MCF 10A (cell line): ENCODE results near the gene ITPRIP. TPM values are rescaled to one million over a fixed set of nuclear protein-coding genes. Genes with fewer than 3 reads are reported as not detected.

Experiments
- BruUV-seq: library from RNA; stranded (reverse); fragments of 400-500 nt; replicated peaks from 2 replicates; lab custom pipeline; 2021; lab: Mats Ljungman, UMichigan
- CTCF ChIA-PET: fragments of 300-600 bp; sonication (Branson Sonifier 250); formaldehyde crosslinking; extraction: SDS; loops from one replicate; lab custom pipeline; 2021; ENCODE audit warnings: antibody characterized with exemption, inconsistent platforms; lab: Yijun Ruan, JAX
- POLR2A ChIA-PET: fragments of 300-600, 350-650 bp; sonication (Branson Sonifier 250); formaldehyde crosslinking; extraction: SDS; loops from one replicate; lab custom pipeline; 2020; ENCODE audit warnings: antibody characterized with exemption, inconsistent platforms; lab: Yijun Ruan, JAX
- DNase-seq: peaks from one replicate; pipeline ENCODE4 v3.0.0-alpha.2; 2018; ENCODE audit not compliant: unreplicated experiment
- H3K27ac Mint-ChIP-seq: one replicate; pipeline ENCODE4 v1.8.0; 2022; ENCODE audit warnings: mild to moderate bottlenecking, low read depth, mixed read lengths; ENCODE audit not compliant: unreplicated experiment
- H3K27me3 Mint-ChIP-seq: one replicate; pipeline ENCODE4 v1.8.0; 2022; ENCODE audit warnings: mixed read lengths; ENCODE audit not compliant: insufficient read depth, unreplicated experiment
- H3K36me3 Mint-ChIP-seq: one replicate; pipeline ENCODE4 v1.8.0; 2022; ENCODE audit warnings: mild to moderate bottlenecking, moderate library complexity, mixed read lengths; ENCODE audit not compliant: insufficient read depth, unreplicated experiment
- H3K4me1 Mint-ChIP-seq: one replicate; pipeline ENCODE4 v1.8.0; 2022; ENCODE audit warnings: mixed read lengths; ENCODE audit not compliant: insufficient read depth, unreplicated experiment
- H3K4me3 Mint-ChIP-seq: one replicate; pipeline ENCODE4 v1.8.0; 2022; ENCODE audit warnings: mild to moderate bottlenecking, moderate library complexity, mixed read lengths; ENCODE audit not compliant: unreplicated experiment
- H3K9me3 Mint-ChIP-seq: one replicate; pipeline ENCODE4 v1.8.0; 2022; ENCODE audit warnings: mixed read lengths; ENCODE audit not compliant: unreplicated experiment
- intact Hi-C: fragments of 100-400 bp; cut with micrococcal nuclease; formaldehyde crosslinking; loops from 2 replicates; pipeline ENCODE4 v1.14.1; 2022
- total RNA-seq: library from RNA; stranded (reverse); gene quantifications from 2 replicates; pipeline ENCODE4 v1.2.3, GENCODE V29; 2022
- TF ChIP-seq, protein P1 (sequence below): fragments of 200-600 bp; IDR thresholded peaks from one replicate; pipeline ENCODE4 v1.8.0; 2022; ENCODE audit warnings: antibody characterized with exemption, mild to moderate bottlenecking; ENCODE audit not compliant: unreplicated experiment

ITPRIP gene
- total RNA-seq, 1 experiment from 2014 or later: 29.4 TPM

DNA sequence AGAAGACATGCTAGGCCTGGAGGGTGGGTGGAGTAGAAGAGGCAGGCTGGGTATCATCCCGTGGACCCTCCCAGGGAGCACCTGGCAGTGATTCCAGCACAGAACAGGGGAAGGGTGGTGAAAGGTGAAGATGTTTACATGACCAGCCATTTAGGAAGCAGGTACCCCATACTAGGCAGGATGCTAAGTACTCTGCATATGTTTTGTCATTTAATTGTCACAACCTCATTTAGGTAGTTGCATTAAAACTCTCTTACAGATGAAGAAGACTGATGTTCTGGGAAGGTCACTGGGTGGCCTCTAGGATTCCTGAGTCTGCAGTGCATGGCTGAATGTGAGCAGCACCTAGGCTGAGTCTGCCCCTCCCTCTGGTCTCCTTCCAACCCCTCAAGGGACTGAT, 15.2 kb downstream of the ITPRIP start:
- intact Hi-C loops: no loop called here
- H3K4me3 Mint-ChIP-seq: no peak overlapping the region
- POLR2A ChIA-PET: interaction anchor here (0.7 to 8.5 kb wide), 14 partner anchors 7 to 353 kb away, joined by 3 to 146 read pairs (median 4); partner anchors contain the start of gene ITPRIP
- no peak for DNase-seq
- TF ChIP-seq, protein P1, sequence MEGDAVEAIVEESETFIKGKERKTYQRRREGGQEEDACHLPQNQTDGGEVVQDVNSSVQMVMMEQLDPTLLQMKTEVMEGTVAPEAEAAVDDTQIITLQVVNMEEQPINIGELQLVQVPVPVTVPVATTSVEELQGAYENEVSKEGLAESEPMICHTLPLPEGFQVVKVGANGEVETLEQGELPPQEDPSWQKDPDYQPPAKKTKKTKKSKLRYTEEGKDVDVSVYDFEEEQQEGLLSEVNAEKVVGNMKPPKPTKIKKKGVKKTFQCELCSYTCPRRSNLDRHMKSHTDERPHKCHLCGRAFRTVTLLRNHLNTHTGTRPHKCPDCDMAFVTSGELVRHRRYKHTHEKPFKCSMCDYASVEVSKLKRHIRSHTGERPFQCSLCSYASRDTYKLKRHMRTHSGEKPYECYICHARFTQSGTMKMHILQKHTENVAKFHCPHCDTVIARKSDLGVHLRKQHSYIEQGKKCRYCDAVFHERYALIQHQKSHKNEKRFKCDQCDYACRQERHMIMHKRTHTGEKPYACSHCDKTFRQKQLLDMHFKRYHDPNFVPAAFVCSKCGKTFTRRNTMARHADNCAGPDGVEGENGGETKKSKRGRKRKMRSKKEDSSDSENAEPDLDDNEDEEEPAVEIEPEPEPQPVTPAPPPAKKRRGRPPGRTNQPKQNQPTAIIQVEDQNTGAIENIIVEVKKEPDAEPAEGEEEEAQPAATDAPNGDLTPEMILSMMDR: no peak
- BruUV-seq: TSS peak; percentile 70
- peak overlapping the region; percentile 95 for H3K27ac Mint-ChIP-seq
- H3K9me3 Mint-ChIP-seq: no peaks in the 10 kb centered on the region
- H3K4me1 Mint-ChIP-seq: peaks cover 74% of the 10 kb centered on the region
- H3K36me3 Mint-ChIP-seq: peaks cover 28% of the 10 kb centered on the region
- CTCF ChIA-PET: interaction anchor here (0.7 to 13.8 kb wide), 8 partner anchors 11 to 49 kb away, joined by 3 to 143 read pairs (median 6); partner anchors contain the start of gene ITPRIP
- H3K27me3 Mint-ChIP-seq: no peaks in the 10 kb centered on the region

DNA sequence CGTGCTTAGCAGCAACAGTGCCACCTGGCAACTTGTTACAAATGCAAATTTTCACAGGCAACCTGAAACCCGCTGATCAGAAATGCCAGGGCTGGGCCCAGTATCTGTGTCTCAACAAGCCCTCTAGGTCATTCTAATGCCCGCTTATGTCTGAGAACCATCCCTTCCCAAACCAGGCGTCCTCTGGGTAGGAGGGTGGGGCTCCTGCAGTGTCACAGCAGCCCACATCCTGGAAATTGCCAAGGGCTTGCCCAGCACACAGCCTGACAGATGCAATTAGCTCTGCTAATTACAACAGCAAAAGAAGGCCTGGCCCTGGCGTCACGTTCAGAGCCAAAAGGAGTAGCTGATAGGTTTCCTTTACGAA, 15.9 kb downstream of the ITPRIP start:
- TF ChIP-seq, protein P1: no peak
- Mint-ChIP-seq H3K27me3 (no peaks in the 10 kb centered on the region), H3K27ac (peak overlapping the region; percentile 95), H3K9me3 (no peaks in the 10 kb centered on the region), H3K36me3 (peaks cover 28% of the 10 kb centered on the region), H3K4me3 (no peak overlapping the region), H3K4me1 (peaks cover 74% of the 10 kb centered on the region)
- intact Hi-C loops: no loop called here
- CTCF ChIA-PET: interaction anchor here (0.7 to 13.8 kb wide), 11 partner anchors 8 to 53 kb away, joined by 3 to 143 read pairs (median 7); partner anchors contain the start of genes CFAP58 and ITPRIP
- peak; percentile 91 for DNase-seq
- no TSS peak for BruUV-seq
- POLR2A ChIA-PET: interaction anchor here (0.7 to 8.5 kb wide), 14 partner anchors 7 to 352 kb away, joined by 3 to 146 read pairs (median 4); partner anchors contain the start of gene ITPRIP

DNA sequence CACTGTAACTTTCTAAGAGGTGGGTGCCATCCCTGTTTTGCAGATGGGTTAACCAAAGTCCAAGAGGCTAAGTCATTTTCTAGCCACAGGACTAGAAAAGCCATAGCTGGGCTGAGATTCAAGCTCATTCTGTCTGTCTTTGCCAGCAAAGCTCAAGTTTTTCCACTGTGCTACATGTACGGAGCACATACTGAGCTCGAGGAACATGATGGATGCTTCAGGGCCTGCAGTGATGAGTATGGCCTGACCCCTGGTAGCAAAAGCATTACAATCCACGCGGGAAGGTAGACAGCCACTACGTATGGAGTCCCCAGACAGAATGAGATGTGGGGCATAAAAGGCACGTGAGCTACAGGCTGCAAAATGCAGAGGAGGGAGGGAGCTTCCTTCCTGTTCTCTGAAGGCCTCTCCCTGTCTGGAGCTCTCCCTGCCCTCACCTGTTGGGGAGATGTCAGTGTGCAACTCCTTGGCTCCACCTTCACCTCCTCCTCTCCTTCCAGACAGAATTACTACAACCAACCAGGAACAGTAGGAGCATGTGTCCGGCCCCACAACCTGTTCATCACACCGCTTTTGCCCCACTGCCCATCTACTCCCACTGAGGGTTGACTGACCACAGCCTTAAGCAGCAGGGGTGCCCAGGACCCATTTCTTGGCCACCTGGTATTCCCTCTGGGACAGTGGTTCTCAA, 16.4 kb downstream of the ITPRIP start:
- TF ChIP-seq, protein P1: no peak
- H3K9me3 Mint-ChIP-seq: no peaks in the 10 kb centered on the region
- ChIA-PET POLR2A (interaction anchor here (0.7 to 8.5 kb wide), 11 partner anchors 8 to 236 kb away, joined by 3 to 146 read pairs (median 5); partner anchors contain the start of genes COL17A1 and ITPRIP), CTCF (interaction anchor here (0.9 to 13.8 kb wide), 14 partner anchors 9 to 52 kb away, joined by 3 to 143 read pairs (median 7); partner anchors contain the start of genes CFAP58 and ITPRIP)
- TSS peak; percentile 39 for BruUV-seq
- DNase-seq: peak; percentile 69
- peak overlapping the region; percentile 95 for H3K27ac Mint-ChIP-seq
- H3K4me1 Mint-ChIP-seq: peaks cover 74% of the 10 kb centered on the region
- intact Hi-C loops: no loop called here
- peaks cover 28% of the 10 kb centered on the region for H3K36me3 Mint-ChIP-seq
- no peak overlapping the region for H3K4me3 Mint-ChIP-seq
- H3K27me3 Mint-ChIP-seq: no peaks in the 10 kb centered on the region

DNA sequence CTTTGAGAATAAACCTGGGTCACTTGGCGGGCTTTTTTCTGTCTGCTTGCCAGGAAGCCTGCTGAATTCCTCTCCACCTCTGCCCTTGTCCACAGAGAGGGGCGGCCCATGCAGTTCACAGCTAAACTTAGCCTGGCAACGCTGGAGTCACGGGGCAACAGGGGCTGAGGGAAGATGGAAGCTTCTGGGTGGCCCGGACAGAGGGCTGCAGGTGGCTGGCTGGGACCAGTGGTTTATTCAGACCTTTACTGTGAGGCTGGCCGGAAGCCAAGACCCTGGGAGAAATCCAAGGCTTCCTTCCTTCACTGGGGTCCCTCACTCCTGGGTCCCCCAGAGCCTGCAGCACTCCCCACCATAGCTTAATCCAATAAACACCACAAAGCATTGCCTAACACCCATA, 17.0 kb downstream of the ITPRIP start:
- no peaks in the 10 kb centered on the region for H3K9me3 Mint-ChIP-seq
- intact Hi-C loops: no loop called here
- H3K4me3 Mint-ChIP-seq: no peak overlapping the region
- TF ChIP-seq, protein P1: no peak
- CTCF ChIA-PET: interaction anchor here (0.9 to 13.8 kb wide), 14 partner anchors 9 to 52 kb away, joined by 3 to 143 read pairs (median 7); partner anchors contain the start of genes CFAP58 and ITPRIP
- peaks cover 23% of the 10 kb centered on the region for H3K36me3 Mint-ChIP-seq
- no TSS peak for BruUV-seq
- POLR2A ChIA-PET: interaction anchor here (0.6 to 8.5 kb wide), 10 partner anchors 9 to 235 kb away, joined by 3 to 146 read pairs (median 6); partner anchors contain the start of genes COL17A1 and ITPRIP
- peaks cover 71% of the 10 kb centered on the region for H3K4me1 Mint-ChIP-seq
- no peak for DNase-seq
- H3K27me3 Mint-ChIP-seq: no peaks in the 10 kb centered on the region
- peak overlapping the region; percentile 95 for H3K27ac Mint-ChIP-seq
